HG03520 (cell line): ENCODE results near the gene WDR82.
A peak's percentile ranks its signal among the peaks of the same experiment; 100 is the strongest.

Source experiments
- ATAC-seq: cut with Tn5 transposase; IDR thresholded peaks from one replicate; pipeline ENCODE4 v1.9.1; 2021; ENCODE audit warnings: mild to moderate bottlenecking, moderate library complexity; ENCODE audit not compliant: unreplicated experiment

WDR82 gene

GRCh38 chr3:52227117-52227516 is 51.3 kb downstream of the WDR82 start:
- ATAC-seq = no peak

GRCh38 chr3:52226229-52226817 is 52.1 kb downstream of the WDR82 start:
- ATAC-seq = no peak

GRCh38 chr3:52225452-52226228 is 52.8 kb downstream of the WDR82 start, which contains the start of gene TLR9:
TSS of gene TLR9 (minus strand) at chr3:52225645. CDS start at chr3:52225529, 116 bp downstream.
- ATAC-seq = peak; percentile 71

DNA sequence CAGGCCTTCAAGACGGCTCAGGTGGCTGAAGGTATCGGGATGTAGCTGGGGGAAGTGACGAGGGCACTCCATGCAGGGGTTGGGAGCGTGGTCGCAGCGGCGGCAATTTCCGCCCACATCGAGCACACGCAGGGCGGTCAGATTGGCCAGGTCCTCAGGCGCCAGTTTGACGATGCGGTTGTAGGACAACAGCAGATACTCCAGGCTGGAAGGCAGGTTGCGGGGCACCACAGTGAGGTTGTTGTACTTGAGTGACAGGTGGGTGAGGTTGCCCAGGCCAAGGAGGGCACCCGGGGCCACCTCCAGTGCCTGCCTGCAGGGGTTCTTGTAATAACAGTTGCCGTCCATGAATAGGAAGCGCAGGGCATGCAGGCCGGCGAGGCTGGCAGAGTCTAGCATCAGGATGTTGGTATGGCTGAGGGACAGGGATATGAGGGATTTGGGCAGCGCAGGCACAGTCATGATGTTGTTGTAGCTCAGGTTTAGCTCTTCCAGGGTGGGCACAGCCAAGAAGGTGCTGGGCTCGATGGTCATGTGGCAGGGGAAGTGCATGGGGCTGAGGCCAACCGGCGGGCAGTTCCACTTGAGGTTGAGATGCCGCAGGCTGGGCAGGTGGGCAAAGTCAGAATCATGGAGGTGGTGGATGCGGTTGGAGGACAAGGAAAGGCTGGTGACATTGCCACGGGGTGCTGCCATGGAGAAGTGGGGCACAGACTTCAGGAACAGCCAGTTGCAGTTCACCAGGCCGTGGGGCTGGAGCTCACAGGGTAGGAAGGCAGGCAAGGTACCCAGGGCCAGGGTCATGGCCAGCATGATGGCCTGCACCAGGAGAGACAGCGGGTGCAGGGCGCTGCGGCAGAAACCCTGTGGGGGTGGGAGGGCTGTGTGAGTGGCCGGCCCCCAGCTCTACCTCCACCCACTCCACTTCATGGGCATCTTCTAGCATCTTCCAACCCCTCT is 54.7 kb downstream of the WDR82 start:
- ATAC-seq = no peak

DNA sequence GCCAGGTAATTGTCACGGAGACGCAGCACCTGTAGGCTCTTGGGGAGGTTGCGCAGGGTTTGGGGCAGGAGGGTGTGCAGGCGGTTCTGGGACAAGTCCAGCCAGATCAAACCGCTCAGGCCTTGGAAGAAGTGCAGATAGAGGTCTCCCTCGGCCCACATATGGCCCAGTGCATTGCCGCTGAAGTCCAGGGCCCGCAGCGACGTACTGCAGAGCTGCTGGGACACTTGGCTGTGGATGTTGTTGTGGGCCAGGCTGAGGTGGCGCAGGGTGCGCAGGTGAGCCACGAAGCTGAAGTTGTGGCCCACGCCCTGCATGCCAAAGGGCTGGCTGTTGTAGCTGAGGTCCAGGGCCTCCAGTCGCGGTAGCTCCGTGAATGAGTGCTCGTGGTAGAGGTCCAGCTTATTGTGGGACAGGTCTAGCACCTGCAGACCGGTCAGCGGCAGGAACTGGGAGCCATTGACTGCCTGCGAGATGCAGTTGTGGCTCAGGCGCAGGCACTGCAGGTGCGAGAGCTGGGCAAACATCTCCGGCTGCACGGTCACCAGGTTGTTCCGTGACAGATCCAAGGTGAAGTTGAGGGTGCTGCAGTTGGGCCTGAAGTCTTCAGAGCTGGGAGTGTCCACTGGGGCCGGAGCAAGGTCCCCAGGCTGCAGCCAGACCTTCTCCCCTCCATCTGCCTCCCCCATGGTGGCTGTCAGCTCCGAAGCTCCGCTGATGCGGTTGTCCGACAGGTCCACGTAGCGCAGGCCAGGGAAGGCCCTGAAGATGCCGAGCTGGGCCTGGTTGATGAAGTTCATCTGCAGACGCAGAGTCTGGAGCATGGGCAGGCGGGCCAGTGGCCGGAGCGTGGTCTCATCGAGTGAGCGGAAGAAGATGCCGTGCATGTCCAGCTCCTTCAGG is 55.9 kb downstream of the WDR82 start:
- no peak for ATAC-seq

- ATAC-seq = no peak
Measured at GRCh38 chr3:52221563-52222318, 56.7 kb downstream of the WDR82 start.

DNA sequence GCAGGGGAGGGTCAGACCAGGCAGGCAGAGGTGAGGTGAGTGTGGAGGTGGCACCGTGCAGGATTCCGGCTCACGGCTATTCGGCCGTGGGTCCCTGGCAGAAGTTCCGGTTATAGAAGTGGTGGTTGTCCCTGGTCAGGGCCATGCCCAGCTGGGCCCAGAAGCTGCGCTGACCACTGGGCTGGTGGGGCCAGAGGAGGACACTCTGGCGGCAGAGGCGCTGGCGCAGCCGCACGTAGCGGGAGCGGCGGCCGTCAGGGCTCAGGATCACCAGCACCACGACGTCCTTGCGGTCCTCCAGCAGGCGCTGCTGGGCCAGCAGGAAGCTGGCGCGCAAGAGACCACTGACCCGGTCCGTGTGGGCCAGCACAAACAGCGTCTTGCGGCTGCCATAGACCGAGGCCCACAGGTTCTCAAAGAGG is 57.3 kb downstream of the WDR82 start:
- no peak for ATAC-seq

GRCh38 chr3:52220380-52221026 is 57.9 kb downstream of the WDR82 start:
- ATAC-seq = no peak

- no peak for ATAC-seq
Measured at GRCh38 chr3:52218937-52219650, 59.4 kb downstream of the WDR82 start.

GRCh38 chr3:52218454-52218853 is 60.0 kb downstream of the WDR82 start:
- ATAC-seq = no peak

GRCh38 chr3:52218026-52218425 is 60.4 kb downstream of the WDR82 start:
- ATAC-seq = no peak

DNA sequence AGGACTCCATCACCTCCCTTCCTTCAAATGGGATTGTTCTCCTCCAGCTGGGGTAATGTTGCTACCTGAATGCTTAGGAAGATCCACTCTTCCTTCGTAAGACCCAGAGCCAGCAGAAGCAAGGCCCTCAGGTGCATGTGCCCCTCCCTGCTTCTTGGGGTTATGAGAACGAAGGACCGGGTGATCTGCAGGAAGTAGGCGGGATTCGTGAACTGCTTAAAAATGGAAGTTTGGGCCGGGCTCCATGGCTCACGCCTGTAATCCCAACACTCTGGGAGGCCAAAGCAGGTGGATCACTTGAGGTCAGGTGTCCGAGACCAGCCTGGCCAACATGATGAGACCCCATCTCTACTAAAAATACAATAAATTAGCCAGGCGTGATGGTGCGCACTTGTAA is 61.0 kb downstream of the WDR82 start:
- no peak for ATAC-seq

- ATAC-seq = no peak
Measured at GRCh38 chr3:52216585-52217408, 61.7 kb downstream of the WDR82 start.

DNA sequence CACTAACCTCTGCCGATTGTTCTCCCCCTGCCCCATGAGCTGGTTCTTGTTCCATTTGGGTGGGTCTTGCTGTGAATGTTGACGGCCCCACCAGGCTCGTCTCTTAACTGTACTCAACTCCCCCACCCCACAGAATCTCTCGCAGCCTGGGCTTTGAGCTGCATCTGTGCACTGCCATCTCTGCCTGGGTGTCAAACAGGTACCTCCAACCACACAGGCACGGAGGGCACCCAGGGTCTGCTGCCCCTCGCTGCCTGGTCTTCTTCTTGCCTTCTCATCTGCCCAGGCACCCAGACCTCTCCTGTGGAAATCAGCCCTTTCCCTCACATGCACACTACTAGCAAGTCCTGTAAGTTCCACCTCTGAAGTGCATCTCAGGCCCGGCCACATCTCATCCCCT is 63.1 kb downstream of the WDR82 start:
- no peak for ATAC-seq

- ATAC-seq = no peak
Measured at GRCh38 chr3:52213901-52214300, 64.5 kb downstream of the WDR82 start.

- no peak for ATAC-seq
Measured at GRCh38 chr3:52213005-52213404, 65.4 kb downstream of the WDR82 start.

- ATAC-seq = no peak
Measured at GRCh38 chr3:52211268-52211891, 67.1 kb downstream of the WDR82 start.
